CD4-positive, alpha-beta T cell treated with Interferon alpha-2 for 1 hour (primary cell): ENCODE measurements around the gene GDF10.

Source experiments
- DNase-seq, 2 donors: peaks; one replicate each; pipeline ENCODE4 v3.0.0-alpha.2; 2020 to 2022

GDF10 gene

GRCh38 chr10:47316131-47316530 is 16.1 kb downstream of the GDF10 start:
- DNase-seq, result no peak

GRCh38 chr10:47317251-47317650 is 17.3 kb downstream of the GDF10 start:
- no peak for DNase-seq

DNA sequence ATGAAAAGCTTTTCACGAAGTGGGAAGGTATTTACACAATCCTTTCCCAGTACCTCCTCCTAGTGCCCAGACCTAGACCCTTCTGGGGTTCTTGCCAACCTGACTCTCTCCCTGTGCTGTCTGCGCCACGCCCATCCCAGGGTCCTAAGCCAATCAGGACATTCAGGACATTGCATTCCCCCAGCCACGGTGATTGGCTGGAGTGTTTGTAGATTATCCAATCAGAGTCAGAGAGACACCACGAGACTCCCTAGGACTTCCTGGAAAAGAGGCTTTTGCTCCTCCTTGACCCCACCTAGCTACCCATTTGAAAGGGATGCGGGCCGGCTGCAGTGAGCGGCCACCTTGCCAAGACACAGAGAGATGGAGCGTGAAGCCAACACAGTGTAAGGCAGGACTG is 18.7 kb downstream of the GDF10 start:
- DNase-seq, result no peak

DNA sequence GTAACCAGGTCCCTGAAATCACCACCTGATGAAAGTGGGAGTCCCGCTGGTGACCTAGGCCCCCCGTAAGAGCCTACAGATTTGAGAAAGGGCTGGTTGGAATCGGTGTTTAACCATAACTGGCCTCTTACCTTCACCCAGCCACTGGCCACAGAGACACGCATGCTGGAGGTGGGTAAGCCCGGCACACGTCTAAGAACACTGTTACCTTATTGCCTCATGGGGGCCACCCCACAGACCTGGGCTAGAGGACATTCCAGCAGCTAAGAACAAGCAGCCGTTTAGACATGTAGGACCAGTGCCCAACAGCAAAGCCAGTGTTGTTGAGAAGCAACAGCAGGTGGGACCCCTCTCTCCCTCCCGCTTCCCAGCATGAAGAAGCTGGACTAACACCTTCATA is 19.8 kb downstream of the GDF10 start:
- DNase-seq, result no peak

DNA sequence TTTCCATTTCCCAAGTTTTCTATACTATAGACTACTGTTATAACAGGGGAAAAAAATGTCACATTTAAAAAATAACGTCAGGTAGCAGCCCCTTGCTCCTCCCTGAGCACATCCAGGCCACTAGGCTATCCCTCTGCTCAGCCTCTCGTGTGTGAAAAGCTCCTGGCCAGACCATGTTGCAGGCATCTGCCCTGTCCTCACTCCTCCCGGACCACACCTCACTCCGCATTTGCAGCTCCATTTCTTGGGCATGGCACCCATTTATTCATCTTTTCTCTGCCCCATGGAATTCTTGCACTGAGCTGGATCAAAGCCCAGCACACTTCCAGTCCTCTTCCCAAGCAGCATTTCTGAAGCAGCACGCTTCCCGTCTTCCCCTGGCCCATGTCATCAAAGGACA is 20.8 kb downstream of the GDF10 start:
- no peak for DNase-seq

DNA sequence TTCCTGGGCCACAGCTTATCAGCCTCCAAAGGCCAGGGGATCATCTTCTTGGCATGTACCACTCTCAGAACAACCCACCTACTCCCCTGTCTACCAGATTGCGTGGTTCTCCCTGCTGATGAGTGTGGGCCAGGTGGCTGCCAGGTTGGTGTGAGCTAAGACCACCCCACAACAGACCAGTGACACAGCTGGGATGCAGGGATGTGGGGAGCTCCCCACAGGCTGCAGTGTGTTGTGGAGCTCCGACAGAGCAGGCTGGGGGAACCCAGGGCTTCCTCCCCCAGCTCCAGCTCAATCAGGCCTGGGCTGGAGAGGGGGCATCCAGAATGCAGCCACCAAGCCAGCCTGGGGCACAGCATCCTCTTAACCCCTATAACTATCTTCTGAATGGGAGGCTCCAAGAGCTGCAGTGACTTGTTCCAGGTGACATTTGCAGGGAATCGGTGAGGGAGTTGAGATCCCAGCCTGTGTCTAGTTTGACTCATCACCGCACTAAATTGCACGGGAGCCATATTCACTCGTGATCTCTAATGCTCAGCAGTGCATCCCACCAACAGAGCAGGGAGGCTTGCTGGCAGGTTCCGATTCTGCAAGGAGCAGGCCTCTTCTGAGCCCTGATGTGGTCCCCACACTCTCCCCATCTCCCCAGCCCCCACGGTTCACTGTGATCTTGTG is 21.7 kb downstream of the GDF10 start:
- no peak for DNase-seq

GRCh38 chr10:47322300-47323061 is 22.5 kb downstream of the GDF10 start, which contains the start of gene GDF2:
TSS of gene GDF2 (plus strand) at chr10:47322454. CDS start at chr10:47322669, 215 bp downstream.
- DNase-seq, result no peak

DNA sequence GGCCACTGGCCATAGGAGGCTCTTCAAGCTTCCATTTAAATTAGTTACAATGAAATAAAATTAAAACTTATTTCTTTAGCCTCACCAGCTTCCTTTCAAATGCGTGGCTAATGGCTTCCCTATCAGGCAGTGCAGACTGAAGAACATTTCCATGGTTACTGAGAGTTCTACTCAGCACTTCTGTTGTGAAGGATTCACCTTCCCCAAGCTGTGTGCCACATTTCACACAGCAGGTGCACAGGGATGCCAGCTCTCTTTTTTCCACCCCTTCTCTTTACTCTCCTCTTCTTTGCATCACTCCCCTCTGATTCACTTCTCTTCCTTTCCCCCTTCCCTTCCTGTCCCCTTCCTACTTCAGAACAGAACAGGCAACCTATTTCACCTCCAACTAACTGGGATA is 23.1 kb downstream of the GDF10 start:
- DNase-seq, result no peak

GRCh38 chr10:47323636-47324296 is 23.8 kb downstream of the GDF10 start:
- DNase-seq, result no peak

DNA sequence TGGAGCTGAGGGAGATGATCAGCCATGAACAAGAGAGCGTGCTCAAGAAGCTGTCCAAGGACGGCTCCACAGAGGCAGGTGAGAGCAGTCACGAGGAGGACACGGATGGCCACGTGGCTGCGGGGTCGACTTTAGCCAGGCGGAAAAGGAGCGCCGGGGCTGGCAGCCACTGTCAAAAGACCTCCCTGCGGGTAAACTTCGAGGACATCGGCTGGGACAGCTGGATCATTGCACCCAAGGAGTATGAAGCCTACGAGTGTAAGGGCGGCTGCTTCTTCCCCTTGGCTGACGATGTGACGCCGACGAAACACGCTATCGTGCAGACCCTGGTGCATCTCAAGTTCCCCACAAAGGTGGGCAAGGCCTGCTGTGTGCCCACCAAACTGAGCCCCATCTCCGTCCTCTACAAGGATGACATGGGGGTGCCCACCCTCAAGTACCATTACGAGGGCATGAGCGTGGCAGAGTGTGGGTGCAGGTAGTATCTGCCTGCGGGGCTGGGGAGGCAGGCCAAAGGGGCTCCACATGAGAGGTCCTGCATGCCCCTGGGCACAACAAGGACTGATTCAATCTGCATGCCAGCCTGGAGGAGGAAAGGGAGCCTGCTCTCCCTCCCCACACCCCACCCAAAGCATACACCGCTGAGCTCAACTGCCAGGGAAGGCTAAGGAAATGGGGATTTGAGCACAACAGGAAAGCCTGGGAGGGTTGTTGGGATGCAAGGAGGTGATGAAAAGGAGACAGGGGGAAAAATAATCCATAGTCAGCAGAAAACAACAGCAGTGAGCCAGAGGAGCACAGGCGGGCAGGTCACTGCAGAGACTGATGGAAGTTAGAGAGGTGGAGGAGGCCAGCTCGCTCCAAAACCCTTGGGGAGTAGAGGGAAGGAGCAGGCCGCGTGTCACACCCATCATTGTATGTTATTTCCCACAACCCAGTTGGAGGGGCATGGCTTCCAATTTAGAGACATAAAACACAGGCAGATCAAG is 25.6 kb downstream of the GDF10 start:
- DNase-seq, result no peak

DNA sequence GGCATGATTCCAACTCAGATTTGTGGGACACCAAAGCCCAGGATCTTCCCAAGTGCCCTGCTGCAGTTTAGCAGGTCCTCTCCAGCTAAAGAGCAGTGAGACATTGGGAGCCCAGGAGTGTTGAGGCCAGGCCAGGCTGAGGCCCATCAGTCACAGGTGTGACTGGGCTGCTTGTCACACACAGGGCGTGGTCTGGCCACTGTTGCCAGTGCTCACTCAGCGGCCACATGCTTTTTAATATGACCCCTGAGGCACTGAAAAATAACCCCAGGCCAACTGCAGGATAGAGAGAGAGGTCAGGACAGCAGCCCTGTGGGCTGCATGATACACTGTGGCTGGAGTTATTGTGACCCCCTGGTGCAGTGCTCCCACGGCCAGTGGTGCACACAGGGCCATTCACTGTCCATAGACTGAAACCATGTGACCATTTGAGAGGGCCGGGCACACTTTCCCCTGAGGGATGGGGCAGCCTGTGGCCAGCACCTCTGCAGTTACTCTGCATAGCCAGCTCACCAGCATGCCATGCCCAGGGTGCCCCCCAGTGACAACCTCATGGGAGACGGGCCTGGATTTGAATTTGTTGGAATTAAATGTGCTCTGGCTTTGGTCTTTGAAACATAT is 26.4 kb downstream of the GDF10 start:
- DNase-seq, result no peak

GRCh38 chr10:47326927-47327330 is 26.9 kb downstream of the GDF10 start:
- DNase-seq, result no peak

- no peak for DNase-seq
These were observed 29.9 kb downstream of the GDF10 start for GRCh38 chr10:47329855-47330254.

DNA sequence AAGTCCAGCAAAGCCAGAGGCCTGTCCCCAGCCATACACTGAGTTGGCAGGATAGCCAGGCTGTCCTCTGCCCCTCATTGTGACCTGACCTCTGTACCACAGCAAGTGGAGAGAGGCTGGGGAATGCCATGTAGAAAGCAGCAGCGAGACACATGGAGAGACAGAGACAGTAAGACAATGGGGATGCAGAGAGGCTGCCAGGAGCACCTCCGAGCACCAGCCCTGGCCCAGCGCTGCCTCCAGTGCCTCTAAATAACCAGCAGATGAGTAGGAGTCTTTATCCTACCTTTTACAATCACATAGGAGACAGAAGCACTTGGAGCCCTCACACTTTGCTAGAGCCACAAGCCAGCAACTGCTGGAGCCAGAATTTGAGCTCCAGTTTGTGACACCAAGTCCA is 30.4 kb downstream of the GDF10 start:
- DNase-seq, result no peak

DNA sequence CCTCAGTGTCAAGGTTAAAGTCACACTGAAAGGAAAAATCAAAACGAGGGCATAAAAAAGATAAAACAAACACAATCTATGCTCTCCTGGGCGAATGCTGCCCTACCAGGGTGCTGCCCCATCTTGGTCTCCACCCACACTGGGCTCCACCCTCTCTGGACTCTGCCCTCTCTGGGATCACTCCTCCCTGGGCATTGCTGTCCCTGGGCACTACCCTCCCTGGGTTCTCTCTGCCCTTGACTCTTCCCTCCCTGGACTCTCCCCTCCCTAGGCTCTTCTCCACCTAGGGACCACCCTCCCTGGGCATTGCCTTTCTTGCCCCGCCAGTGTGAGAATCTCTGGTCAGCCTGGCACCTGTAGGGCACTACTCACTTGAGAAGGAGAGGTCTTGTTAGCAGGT is 30.8 kb downstream of the GDF10 start:
- DNase-seq, result no peak

GRCh38 chr10:47331491-47331890 is 31.5 kb downstream of the GDF10 start:
- no peak for DNase-seq

- no peak for DNase-seq
These were observed 32.0 kb downstream of the GDF10 start for GRCh38 chr10:47331954-47332353.

- no peak for DNase-seq
These were observed 32.4 kb downstream of the GDF10 start for GRCh38 chr10:47332371-47332770.

GRCh38 chr10:47332946-47333345 is 32.9 kb downstream of the GDF10 start:
- DNase-seq, result no peak

DNA sequence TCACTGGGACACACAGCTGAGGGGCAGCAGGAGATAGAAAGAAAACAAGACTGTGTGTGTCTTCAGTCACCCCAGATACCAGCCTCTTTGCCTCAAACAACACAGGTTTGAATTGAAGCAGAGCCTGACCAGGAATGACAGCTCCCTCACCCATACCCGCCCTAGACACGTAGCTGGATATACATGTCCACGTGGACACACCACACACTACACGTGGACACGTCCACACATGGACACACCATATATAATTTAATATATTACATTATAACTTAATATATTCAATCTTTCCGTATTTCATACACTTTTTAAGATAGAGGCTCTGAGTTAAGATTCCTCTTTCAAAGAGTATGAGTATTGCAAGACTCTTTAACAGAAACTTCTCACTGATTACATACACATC is 33.5 kb downstream of the GDF10 start:
- no peak for DNase-seq

DNA sequence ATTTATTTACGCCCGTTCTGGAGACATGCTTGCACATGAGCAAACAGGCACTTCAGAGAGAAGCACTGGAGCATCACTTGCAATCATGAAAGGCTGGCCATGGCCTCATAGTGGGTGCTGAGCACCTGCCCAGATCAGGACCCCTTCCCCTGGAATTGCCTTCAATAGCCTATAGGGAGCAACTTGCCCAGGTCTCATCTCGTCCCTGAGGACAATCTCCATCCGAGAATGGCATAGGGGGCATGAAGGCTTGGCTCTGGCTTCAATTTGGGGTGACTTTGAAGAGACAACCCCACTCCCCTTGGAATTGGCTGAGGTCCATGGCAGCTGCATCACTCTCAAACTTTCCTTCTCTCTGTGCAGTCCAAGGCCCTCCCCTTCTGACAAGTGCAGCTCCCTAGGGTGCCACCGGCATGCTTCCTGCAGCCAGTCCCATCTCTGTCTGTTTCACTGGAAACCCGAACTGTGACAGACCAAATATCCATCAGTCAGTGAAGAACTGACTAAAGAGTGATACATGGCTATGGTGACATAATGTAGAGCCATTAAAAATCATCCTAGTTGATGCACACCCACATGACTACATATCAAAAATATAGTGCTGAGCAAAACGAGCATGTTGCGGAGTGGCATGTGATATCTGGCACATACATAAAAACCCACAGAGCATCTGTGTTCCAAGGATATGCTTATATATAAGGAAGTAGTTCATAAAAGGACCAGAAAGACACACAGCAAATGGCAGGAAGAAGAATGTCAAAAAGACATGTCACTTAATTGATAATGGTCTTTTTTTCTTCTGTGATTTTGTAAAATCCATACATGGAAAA is 34.7 kb downstream of the GDF10 start:
- no peak for DNase-seq
